GM12878 (cell line): ENCODE measurements around the gene RPS26. TPM values are rescaled to one million over a fixed set of nuclear protein-coding genes. Genes with fewer than 3 reads are reported as not detected.
A peak's percentile ranks its signal among the peaks of the same experiment; 100 is the strongest.

Source experiments
- ATAC-seq: fragments of 200-7000 bp; cut with Tn5 transposase; 3 replicates; pipeline ENCODE4 v1.9.1; 2020; ENCODE audit warnings: mild to moderate bottlenecking, moderate library complexity
- BruUV-seq: library from RNA; stranded (reverse); fragments of 400-500 nt; replicated peaks from 2 replicates; lab custom pipeline; 2021; lab: Mats Ljungman, UMichigan
- CTCF ChIA-PET: fragments of 300-600 bp; sonication (Branson Sonifier 250); formaldehyde crosslinking; extraction: SDS; loops from one replicate; lab custom pipeline; 2021; ENCODE audit warnings: inconsistent platforms; lab: Yijun Ruan, JAX
- POLR2A ChIA-PET: fragments of 350-600 bp; formaldehyde crosslinking; extraction: SDS; loops from one replicate; lab custom pipeline; 2021; ENCODE audit warnings: inconsistent platforms; lab: Charles Lee
- RAD21 ChIA-PET: fragments of 300-600 bp; sonication (Branson Sonifier 250); formaldehyde crosslinking; loops from one replicate; lab custom pipeline; 2023; ENCODE audit warnings: antibody characterized with exemption; ENCODE audit not compliant: unreplicated experiment; lab: Charles Lee
- SMC1A ChIA-PET: fragments of 300-600 bp; sonication (Branson Sonifier 250); formaldehyde crosslinking; loops from one replicate; lab custom pipeline; 2023; ENCODE audit not compliant: unreplicated experiment, uncharacterized antibody; lab: Charles Lee
- DNase-seq: peaks from one replicate; pipeline ENCODE4 v3.0.0-alpha.2; 2011; ENCODE audit warnings: low read depth, low spot score
- FAIRE-seq: peaks from 3 replicates; lab custom pipeline; 2011; peaks lifted over from hg19 to GRCh38; lab: Jason Lieb, UNC
- H2AFZ ChIP-seq: 2 replicates; pipeline ENCODE4 v1.6.0; 2011; ENCODE audit warnings: low read depth, low read length, control low read depth; ENCODE audit not compliant: control insufficient read depth
- H3K27ac ChIP-seq: 2 replicates; pipeline ENCODE4 v1.5.1; 2011; ENCODE audit warnings: control low read depth; ENCODE audit not compliant: control insufficient read depth, insufficient read depth
- H3K27me3 ChIP-seq, 2 experiments: replicated peaks in 1 of 2; 2 replicates each; pipeline versions ENCODE4 v1.6.0 to v1.6.1; 2011; ENCODE audit warnings: low read length in 1 of 2; ENCODE audit not compliant: control insufficient read depth in 2 of 2, insufficient read depth in 2 of 2
- H3K36me3 ChIP-seq, 2 experiments: 2 replicates each; pipeline ENCODE4 v1.5.1; 2011; ENCODE audit warnings: low read length in 1 of 2; ENCODE audit not compliant: control insufficient read depth in 2 of 2, insufficient read depth in 2 of 2
- H3K4me1 ChIP-seq: 2 replicates; pipeline ENCODE4 v1.6.1; 2011; ENCODE audit warnings: mild to moderate bottlenecking, low read length, moderate library complexity, mixed read lengths; ENCODE audit not compliant: control insufficient read depth, insufficient read depth
- H3K4me2 ChIP-seq: 2 replicates; pipeline ENCODE4 v1.6.0; 2011; ENCODE audit warnings: control low read depth; ENCODE audit not compliant: control insufficient read depth, insufficient read depth
- H3K4me3 ChIP-seq: fragments of 200-600 bp; sonication (generic); 2 replicates; pipeline ENCODE4 v1.5.1; 2016
- H3K79me2 ChIP-seq: 2 replicates; pipeline ENCODE4 v1.6.0; 2011; ENCODE audit warnings: low read length; ENCODE audit not compliant: control insufficient read depth, insufficient read depth
- H3K9ac ChIP-seq: 2 replicates; pipeline ENCODE4 v1.8.0; 2011; ENCODE audit warnings: low read length, control low read depth, mixed read lengths; ENCODE audit not compliant: control insufficient read depth, insufficient read depth
- H3K9me3 ChIP-seq: replicated peaks from 3 replicates; pipeline ENCODE4 v1.5.1; 2011; ENCODE audit warnings: mild to moderate bottlenecking, low read length; ENCODE audit not compliant: control insufficient read depth, insufficient read depth
- H4K20me1 ChIP-seq: 2 replicates; pipeline ENCODE4 v1.6.0; 2011; ENCODE audit not compliant: control insufficient read depth, insufficient read depth
- IRF3 ChIP-seq: fragments of 450-650 bp; IDR thresholded peaks from 2 replicates; pipeline ENCODE4 v1.6.1; 2014; ENCODE audit warnings: mild to moderate bottlenecking
- NFIC ChIP-seq: IDR thresholded peaks from 2 replicates; pipeline ENCODE4 v1.6.1; 2012; ENCODE audit warnings: low read depth, mild to moderate bottlenecking, inconsistent platforms, low read length, moderate library complexity
- POLR2A ChIP-seq: IDR thresholded peaks from 2 replicates; pipeline ENCODE4 v1.6.1; 2011; ENCODE audit warnings: low read depth, mild to moderate bottlenecking, low read length
- RAD51 ChIP-seq: fragments of 450-650 bp; IDR thresholded peaks from 2 replicates; pipeline ENCODE4 v1.6.1; 2016; ENCODE audit warnings: moderate library complexity, mild to moderate bottlenecking, inconsistent platforms
- WRNIP1 ChIP-seq: IDR thresholded peaks from 2 replicates; pipeline ENCODE4 v1.6.1; 2011; ENCODE audit warnings: low read depth, low read length, improper control_type of control experiment, borderline replicate concordance
- WGBS: methylation state at CpG from one replicate; pipeline ENCODE4 v1.1.6; 2016; ENCODE audit warnings: low lambda C conversion rate; ENCODE audit not compliant: insufficient replicate concordance, insufficient coverage; ENCODE audit errors: missing lambda C conversion rate; 5-methylcytosine and 5-hydroxymethylcytosine counted together
- in situ Hi-C: fragments of 300-500 bp; cut with MboI; formaldehyde crosslinking; loops from 9 replicates; pipeline ENCODE4 v1.14.3; 2018; ENCODE audit warnings: mixed read lengths
- intact Hi-C: fragments of 100-400 bp; cut with micrococcal nuclease; formaldehyde crosslinking; loops from one replicate; pipeline ENCODE4 v1.14.2; 2022; ENCODE audit not compliant: unreplicated experiment
- polyA plus RNA-seq, 11 experiments: library from polyadenylated mRNA; depleted of rRNA in 4 of 11; unstranded in 6 of 11; stranded (reverse) in 5 of 11; fragments of >200 nt; fragmentation: Nextera tagmentation in 4 of 11; fragmentation: Illumina TruSeq in 1 of 11; extraction: Ambion mirVana in 4 of 11; extraction: Trizol in 1 of 11; gene quantifications; 1 replicate in 1 of 11; 2 replicates in 10 of 11; pipeline versions ENCODE4 v1.2.1 to v1.2.3, GENCODE V29; 2011 to 2016; ENCODE audit warnings: inconsistent platforms in 2 of 11, missing spikeins in 2 of 11, low read depth in 1 of 11
- total RNA-seq, 4 experiments: library from RNA; depleted of rRNA in 3 of 4; stranded (reverse); fragments of >200 nt in 3 of 4; fragmentation: Illumina TruSeq in 1 of 4; extraction: Trizol in 1 of 4; gene quantifications; 2 replicates each; pipeline versions ENCODE4 v1.2.1 to v1.2.3, GENCODE V29; 2013 to 2021

The RPS26 gene
- total and polyA plus RNA-seq, 10 of the 15 experiments (the other 5 are each of a cell fraction or from before 2014, with no cell fraction given) = 75.5 to 3,147 (median 881) TPM

- TF ChIP-seq IRF3 = no peak
- TF ChIP-seq RAD51 = no peak
Measured at GRCh38 chr12:56042843-56043242, 1.1 kb downstream of the RPS26 start (continued).

- Histone ChIP-seq H3K27ac (no peak overlapping the region), H2AFZ (no peak overlapping the region), H3K4me1 (peaks cover 9% of the 10 kb centered on the region), H3K4me2 (no peak overlapping the region), H3K4me3 (no peak overlapping the region), H3K79me2 (peaks cover 22% of the 10 kb centered on the region), H3K9ac (no peak overlapping the region), H3K27me3 (no peaks in the 10 kb centered on the region), H3K9me3 (no peaks in the 10 kb centered on the region), H3K36me3 (peaks cover 5 to 19% of the 10 kb centered on the region in 2 experiments; a peak in 3 of 4 replicates), H4K20me1 (no peaks in the 10 kb centered on the region)
- TF ChIP-seq POLR2A = peak; percentile 33
- TF ChIP-seq NFIC = 0 out of 2 replicates have a peak, but pooled peaks have one; percentile 29
- no peak for TF ChIP-seq WRNIP1
- no peak for ATAC-seq
- intact Hi-C loops (loop anchor here (2.0 to 5.0 kb wide), 2 partner anchors 36 to 73 kb away; partner anchors contain the start of genes ERBB3 and ZC3H10), in situ Hi-C loops (loop anchor here (5.0 kb wide), 1 partner anchor 56 kb away; the partner anchor contains the start of gene PA2G4)
- no peak for FAIRE-seq
- no TSS peak for BruUV-seq
- RAD21 ChIA-PET = interaction anchor here (0.6 to 2.6 kb wide), 7 partner anchors 50 to 308 kb away, joined by 3 to 12 read pairs (median 4); partner anchors contain the start of genes PA2G4, SMARCC2 and ZC3H10
- POLR2A ChIA-PET = interaction anchor here (4.2 kb wide), 1 partner anchor 58 kb away, joined by 22 read pairs; the partner anchor contains the start of gene PA2G4
- CTCF ChIA-PET = interaction anchor here (0.8 to 4.5 kb wide), 13 partner anchors 17 to 308 kb away, joined by 3 to 12 read pairs (median 7); partner anchors contain the start of genes PA2G4, RAB5B, SMARCC2 and SUOX
- DNase-seq = no peak
- WGBS = 68% methylated on average over 9 of the region's 9 CpGs
- SMC1A ChIA-PET = interaction anchor here (1.0 to 2.0 kb wide), 4 partner anchors 59 to 211 kb away, joined by 3 to 6 read pairs (median 4); partner anchors contain the start of gene PA2G4
Measured at GRCh38 chr12:56046027-56046780, 4.5 kb downstream of the RPS26 start.
